HepG2 (cell line): ENCODE data around the gene GNAI2. TPM values are rescaled to one million over a fixed set of nuclear protein-coding genes. Genes with fewer than 3 reads are reported as not detected.

Source experiments
- CSRNP2 ChIP-seq: sonication (generic); formaldehyde crosslinking; conservative IDR thresholded peaks from 2 replicates; pipeline ENCODE4 v1.8.0; 2022; ENCODE audit warnings: low read depth, missing genetic modification reagents
- DNMT3B ChIP-seq: conservative IDR thresholded peaks from 2 replicates; pipeline ENCODE4 v1.6.1; 2016; ENCODE audit warnings: missing biosample characterization, control low read depth
- GZF1 ChIP-seq: sonication (generic); formaldehyde crosslinking; IDR thresholded peaks from 2 replicates; pipeline ENCODE4 v1.5.1; 2020; ENCODE audit warnings: mild to moderate bottlenecking, missing genetic modification reagents
- ISL2 ChIP-seq: sonication (generic); formaldehyde crosslinking; IDR thresholded peaks from 2 replicates; pipeline ENCODE4 v1.5.0; 2020; ENCODE audit warnings: missing genetic modification reagents
- MAFK ChIP-seq, 2 experiments: IDR thresholded peaks in 1 of 2; conservative IDR thresholded peaks in 1 of 2; 2 replicates each; pipeline ENCODE4 v1.6.1; 2011; ENCODE audit warnings: improper control_type of control experiment in 2 of 2, low read length in 2 of 2
- MED13 ChIP-seq: sonication (generic); formaldehyde crosslinking; IDR thresholded peaks from 2 replicates; pipeline ENCODE4 v1.5.0; 2020; ENCODE audit warnings: missing genetic modification reagents
- MIER3 ChIP-seq: IDR thresholded peaks from 2 replicates; pipeline ENCODE4 v1.6.1; 2016; ENCODE audit warnings: missing compliant biosample characterization, borderline replicate concordance
- NCOR1 ChIP-seq: fragments of 200-600 bp; sonication (generic); IDR thresholded peaks from 2 replicates; pipeline ENCODE4 v1.7.0; 2017; ENCODE audit warnings: antibody characterized with exemption, low read length, borderline replicate concordance
- NR1H2 ChIP-seq: sonication (generic); formaldehyde crosslinking; IDR thresholded peaks from 2 replicates; pipeline ENCODE4 v1.8.1; 2022; ENCODE audit warnings: low read depth, missing genetic modification reagents, borderline replicate concordance
- NR2C2 ChIP-seq: sonication (generic); formaldehyde crosslinking; IDR thresholded peaks from 2 replicates; pipeline ENCODE4 v1.4.0; 2020; ENCODE audit warnings: missing genetic modification reagents, mild to moderate bottlenecking, moderate library complexity, borderline replicate concordance
- THAP11 ChIP-seq: IDR thresholded peaks from 2 replicates; pipeline ENCODE4 v1.6.1; 2016; ENCODE audit warnings: missing biosample characterization, missing genetic modification reagents
- TRIM22 ChIP-seq: fragments of 450-650 bp; IDR thresholded peaks from 2 replicates; pipeline ENCODE4 v1.6.1; 2017
- U2AF2 ChIP-seq: fragments of 200-400 bp; formaldehyde crosslinking; IDR thresholded peaks from 2 replicates; pipeline ENCODE4 v1.6.1; 2017; ENCODE audit warnings: low read depth, mild to moderate bottlenecking, low read length
- ZBTB7B ChIP-seq: sonication (generic); formaldehyde crosslinking; IDR thresholded peaks from 2 replicates; pipeline ENCODE4 v1.4.0; 2020; ENCODE audit warnings: missing genetic modification reagents
- ZKSCAN1 ChIP-seq: fragments of 150-350 bp; IDR thresholded peaks from 2 replicates; pipeline ENCODE4 v1.6.1; 2014; ENCODE audit warnings: low read length
- ZNF234 ChIP-seq: sonication (generic); formaldehyde crosslinking; conservative IDR thresholded peaks from 2 replicates; pipeline ENCODE4 v1.5.1; 2020; ENCODE audit warnings: mild to moderate bottlenecking, missing genetic modification reagents
- ZNF792 ChIP-seq: IDR thresholded peaks from 2 replicates; pipeline ENCODE4 v1.6.1; 2016
- ZNF816 ChIP-seq: sonication (generic); formaldehyde crosslinking; IDR thresholded peaks from 2 replicates; pipeline ENCODE4 v1.8.0; 2022; ENCODE audit warnings: missing genetic modification reagents, mild to moderate bottlenecking, borderline replicate concordance
- polyA plus RNA-seq, 8 experiments: library from polyadenylated mRNA; depleted of rRNA in 3 of 8; stranded (reverse) in 7 of 8; unstranded in 1 of 8; fragments of >200 nt; fragmentation: Illumina TruSeq in 4 of 8; extraction: Trizol in 4 of 8; gene quantifications; 2 replicates each; pipeline versions ENCODE4 v1.2.1 to v1.2.3, GENCODE V29; 2011 to 2016; ENCODE audit warnings: low read depth in 4 of 8, missing spikeins in 1 of 8, mixed read lengths in 1 of 8; ENCODE audit not compliant: insufficient read depth in 1 of 8
- total RNA-seq, 5 experiments: library from RNA; depleted of rRNA; stranded (reverse); fragments of >200 nt; fragmentation: Illumina TruSeq; extraction: Trizol; gene quantifications; 2 replicates each; pipeline ENCODE4 v1.2.3, GENCODE V29; 2016; ENCODE audit warnings: low read depth in 1 of 5
- TF ChIP-seq, protein P1 (sequence below): sonication (generic); formaldehyde crosslinking; IDR thresholded peaks from 2 replicates; pipeline ENCODE4 v1.5.1; 2020; ENCODE audit warnings: mild to moderate bottlenecking, missing genetic modification reagents, borderline replicate concordance
- TF ChIP-seq, protein P2 (sequence below): sonication (generic); formaldehyde crosslinking; IDR thresholded peaks from 2 replicates; pipeline ENCODE4 v1.4.0; 2020; ENCODE audit warnings: missing genetic modification reagents

The GNAI2 gene
- total and polyA plus RNA-seq, 2 of the 13 experiments (the other 11 are each of a cell fraction or from before 2014, with no cell fraction given) = 51.1 to 66.2 TPM

GRCh38 chr3:50260027-50260941, 24.3 kb downstream of the GNAI2 start (continued):
- TF ChIP-seq NR1H2 (CRISPR knock-in tag) (no peak), ZBTB7B (CRISPR knock-in tag) (peak; percentile 97), DNMT3B (CRISPR knock-in tag) (no peak; the same call in 1 of the 2 replicates), ZNF816 (CRISPR knock-in tag) (peak; percentile 71; the same call in 1 of the 2 replicates), CSRNP2 (CRISPR knock-in tag) (no peak), TRIM22 (no peak), ZNF234 (CRISPR knock-in tag) (peak; percentile 65; the same call in 1 of the 2 replicates), NCOR1 (peak; percentile 50; the same call in 1 of the 2 replicates), MIER3 (CRISPR knock-in tag) (peak; percentile 53; the same call in 1 of the 2 replicates), GZF1 (CRISPR knock-in tag) (no peak), NR2C2 (peak; percentile 44; the same call in 1 of the 2 replicates), ISL2 (CRISPR knock-in tag) (peak; percentile 87), MED13 (CRISPR knock-in tag) (peak; percentile 97), THAP11 (CRISPR knock-in tag) (peak; percentile 76), U2AF2 (no peak), ZKSCAN1 (peak; percentile 36; the same call in 1 of the 2 replicates), MAFK (conservative IDR thresholded peaks at IDR 0.05 in 1 of 2, IDR thresholded peaks at IDR 0.05 in 1 of 2; ENCODE audit: low read length in 2 of 2) (peak; percentile 11 to 49; a peak in 2 of 4 replicates), ZNF792 (peak; percentile 56)
- TF ChIP-seq, protein P1, sequence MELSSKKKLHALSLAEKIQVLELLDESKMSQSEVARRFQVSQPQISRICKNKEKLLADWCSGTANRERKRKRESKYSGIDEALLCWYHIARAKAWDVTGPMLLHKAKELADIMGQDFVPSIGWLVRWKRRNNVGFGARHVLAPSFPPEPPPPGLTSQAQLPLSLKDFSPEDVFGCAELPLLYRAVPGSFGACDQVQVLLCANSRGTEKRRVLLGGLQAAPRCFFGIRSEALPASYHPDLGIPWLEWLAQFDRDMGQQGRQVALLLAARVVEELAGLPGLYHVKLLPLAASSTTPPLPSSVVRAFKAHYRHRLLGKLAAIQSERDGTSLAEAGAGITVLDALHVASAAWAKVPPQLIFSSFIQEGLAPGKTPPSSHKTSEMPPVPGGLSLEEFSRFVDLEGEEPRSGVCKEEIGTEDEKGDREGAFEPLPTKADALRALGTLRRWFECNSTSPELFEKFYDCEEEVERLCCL (CRISPR knock-in tag) = no peak
- TF ChIP-seq, protein P2, sequence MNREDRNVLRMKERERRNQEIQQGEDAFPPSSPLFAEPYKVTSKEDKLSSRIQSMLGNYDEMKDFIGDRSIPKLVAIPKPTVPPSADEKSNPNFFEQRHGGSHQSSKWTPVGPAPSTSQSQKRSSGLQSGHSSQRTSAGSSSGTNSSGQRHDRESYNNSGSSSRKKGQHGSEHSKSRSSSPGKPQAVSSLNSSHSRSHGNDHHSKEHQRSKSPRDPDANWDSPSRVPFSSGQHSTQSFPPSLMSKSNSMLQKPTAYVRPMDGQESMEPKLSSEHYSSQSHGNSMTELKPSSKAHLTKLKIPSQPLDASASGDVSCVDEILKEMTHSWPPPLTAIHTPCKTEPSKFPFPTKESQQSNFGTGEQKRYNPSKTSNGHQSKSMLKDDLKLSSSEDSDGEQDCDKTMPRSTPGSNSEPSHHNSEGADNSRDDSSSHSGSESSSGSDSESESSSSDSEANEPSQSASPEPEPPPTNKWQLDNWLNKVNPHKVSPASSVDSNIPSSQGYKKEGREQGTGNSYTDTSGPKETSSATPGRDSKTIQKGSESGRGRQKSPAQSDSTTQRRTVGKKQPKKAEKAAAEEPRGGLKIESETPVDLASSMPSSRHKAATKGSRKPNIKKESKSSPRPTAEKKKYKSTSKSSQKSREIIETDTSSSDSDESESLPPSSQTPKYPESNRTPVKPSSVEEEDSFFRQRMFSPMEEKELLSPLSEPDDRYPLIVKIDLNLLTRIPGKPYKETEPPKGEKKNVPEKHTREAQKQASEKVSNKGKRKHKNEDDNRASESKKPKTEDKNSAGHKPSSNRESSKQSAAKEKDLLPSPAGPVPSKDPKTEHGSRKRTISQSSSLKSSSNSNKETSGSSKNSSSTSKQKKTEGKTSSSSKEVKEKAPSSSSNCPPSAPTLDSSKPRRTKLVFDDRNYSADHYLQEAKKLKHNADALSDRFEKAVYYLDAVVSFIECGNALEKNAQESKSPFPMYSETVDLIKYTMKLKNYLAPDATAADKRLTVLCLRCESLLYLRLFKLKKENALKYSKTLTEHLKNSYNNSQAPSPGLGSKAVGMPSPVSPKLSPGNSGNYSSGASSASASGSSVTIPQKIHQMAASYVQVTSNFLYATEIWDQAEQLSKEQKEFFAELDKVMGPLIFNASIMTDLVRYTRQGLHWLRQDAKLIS (CRISPR knock-in tag) = peak; percentile 73; the same call in 1 of the 2 replicates
